HEK293 (cell line): ENCODE results near the gene GNB1L.

Source experiments
- BCL6B ChIP-seq: fragments of 450-650 bp; formaldehyde crosslinking; IDR thresholded peaks from 2 replicates; pipeline ENCODE4 v1.5.1; 2017; ENCODE audit warnings: missing biosample characterization, missing genetic modification characterization
- GLI2 ChIP-seq: fragments of 450-650 bp; formaldehyde crosslinking; IDR thresholded peaks from 2 replicates; pipeline ENCODE4; 2017; ENCODE audit warnings: missing biosample characterization, missing genetic modification characterization, low read depth, borderline replicate concordance
- HIC1 ChIP-seq: fragments of 450-650 bp; formaldehyde crosslinking; IDR thresholded peaks from 2 replicates; pipeline ENCODE4 v1.5.1; 2016; ENCODE audit warnings: missing biosample characterization, missing genetic modification characterization
- MYNN ChIP-seq: fragments of 450-650 bp; formaldehyde crosslinking; IDR thresholded peaks from 2 replicates; pipeline ENCODE4 v1.5.1; 2016; ENCODE audit warnings: missing biosample characterization, missing genetic modification characterization, borderline replicate concordance
- MZF1 ChIP-seq: fragments of 450-650 bp; formaldehyde crosslinking; IDR thresholded peaks from 2 replicates; pipeline ENCODE4 v1.5.1; 2017; ENCODE audit warnings: missing biosample characterization, missing genetic modification characterization, borderline replicate concordance
- ZBTB1 ChIP-seq: fragments of 450-650 bp; formaldehyde crosslinking; IDR thresholded peaks from 2 replicates; pipeline ENCODE4 v1.5.1; 2016; ENCODE audit warnings: missing biosample characterization, missing genetic modification characterization
- ZBTB21 ChIP-seq: fragments of 450-650 bp; formaldehyde crosslinking; IDR thresholded peaks from 2 replicates; pipeline ENCODE4 v1.5.1; 2017; ENCODE audit warnings: missing biosample characterization, missing genetic modification characterization
- ZIC2 ChIP-seq: fragments of 450-650 bp; formaldehyde crosslinking; IDR thresholded peaks from 2 replicates; pipeline ENCODE4 v1.5.1; 2016; ENCODE audit warnings: missing biosample characterization, missing genetic modification characterization
- ZNF175 ChIP-seq: fragments of 450-650 bp; formaldehyde crosslinking; IDR thresholded peaks from 2 replicates; pipeline ENCODE4 v1.5.1; 2016; ENCODE audit warnings: missing biosample characterization, missing genetic modification characterization
- ZNF239 ChIP-seq: fragments of 450-650 bp; formaldehyde crosslinking; IDR thresholded peaks from 2 replicates; pipeline ENCODE4 v1.5.1; 2016; ENCODE audit warnings: missing biosample characterization, missing genetic modification characterization
- ZNF280D ChIP-seq: fragments of 450-650 bp; formaldehyde crosslinking; IDR thresholded peaks from 2 replicates; pipeline ENCODE4 v1.5.1; 2016; ENCODE audit warnings: missing biosample characterization, missing genetic modification characterization
- ZNF394 ChIP-seq: fragments of 450-650 bp; formaldehyde crosslinking; IDR thresholded peaks from 2 replicates; pipeline ENCODE4 v1.5.1; 2016; ENCODE audit warnings: missing biosample characterization, missing genetic modification characterization, mild to moderate bottlenecking, moderate library complexity, borderline replicate concordance
- ZNF501 ChIP-seq: fragments of 450-650 bp; formaldehyde crosslinking; IDR thresholded peaks from 2 replicates; pipeline ENCODE4 v1.5.1; 2016; ENCODE audit warnings: missing biosample characterization, missing genetic modification characterization
- ZNF514 ChIP-seq: fragments of 450-650 bp; formaldehyde crosslinking; IDR thresholded peaks from 2 replicates; pipeline ENCODE4 v1.5.1; 2016; ENCODE audit warnings: missing biosample characterization, missing genetic modification characterization
- ZNF544 ChIP-seq: fragments of 450-650 bp; formaldehyde crosslinking; IDR thresholded peaks from 2 replicates; pipeline ENCODE4 v1.5.0; 2017; ENCODE audit warnings: missing biosample characterization, missing genetic modification characterization
- ZNF555 ChIP-seq: fragments of 450-650 bp; formaldehyde crosslinking; conservative IDR thresholded peaks from 2 replicates; pipeline ENCODE4 v1.5.1; 2017; ENCODE audit warnings: missing biosample characterization, mild to moderate bottlenecking, missing genetic modification characterization, inconsistent platforms
- ZNF660 ChIP-seq: fragments of 450-650 bp; IDR thresholded peaks from 2 replicates; pipeline ENCODE4 v1.5.1; 2018; ENCODE audit warnings: missing biosample characterization, mild to moderate bottlenecking, missing genetic modification characterization
- ZNF792 ChIP-seq: fragments of 450-650 bp; formaldehyde crosslinking; IDR thresholded peaks from 2 replicates; pipeline ENCODE4 v1.5.1; 2016; ENCODE audit warnings: missing biosample characterization, missing genetic modification characterization
- ZSCAN16 ChIP-seq: fragments of 450-650 bp; formaldehyde crosslinking; IDR thresholded peaks from 2 replicates; pipeline ENCODE4 v1.5.1; 2016; ENCODE audit warnings: missing biosample characterization, missing genetic modification characterization
- ZSCAN5A ChIP-seq: fragments of 450-650 bp; formaldehyde crosslinking; IDR thresholded peaks from 2 replicates; pipeline ENCODE4 v1.5.1; 2016; ENCODE audit warnings: missing biosample characterization, missing genetic modification characterization
- TF ChIP-seq, protein P1 (sequence below): fragments of 450-650 bp; formaldehyde crosslinking; conservative IDR thresholded peaks from 2 replicates; pipeline ENCODE4 v1.5.1; 2016; ENCODE audit warnings: low read depth, missing biosample characterization, missing genetic modification characterization
- TF ChIP-seq, protein P2 (sequence below): fragments of 450-650 bp; formaldehyde crosslinking; IDR thresholded peaks from 2 replicates; pipeline ENCODE4 v1.5.1; 2017; ENCODE audit warnings: missing biosample characterization, missing genetic modification characterization
- TF ChIP-seq, protein P3 (sequence below): fragments of 450-650 bp; formaldehyde crosslinking; IDR thresholded peaks from 2 replicates; pipeline ENCODE4 v1.5.1; 2016; ENCODE audit warnings: missing biosample characterization, missing genetic modification characterization

GNB1L gene

GRCh38 chr22:19806213-19807160 is 48.2 kb downstream of the GNB1L start (continued):
- TF ChIP-seq, protein P1, sequence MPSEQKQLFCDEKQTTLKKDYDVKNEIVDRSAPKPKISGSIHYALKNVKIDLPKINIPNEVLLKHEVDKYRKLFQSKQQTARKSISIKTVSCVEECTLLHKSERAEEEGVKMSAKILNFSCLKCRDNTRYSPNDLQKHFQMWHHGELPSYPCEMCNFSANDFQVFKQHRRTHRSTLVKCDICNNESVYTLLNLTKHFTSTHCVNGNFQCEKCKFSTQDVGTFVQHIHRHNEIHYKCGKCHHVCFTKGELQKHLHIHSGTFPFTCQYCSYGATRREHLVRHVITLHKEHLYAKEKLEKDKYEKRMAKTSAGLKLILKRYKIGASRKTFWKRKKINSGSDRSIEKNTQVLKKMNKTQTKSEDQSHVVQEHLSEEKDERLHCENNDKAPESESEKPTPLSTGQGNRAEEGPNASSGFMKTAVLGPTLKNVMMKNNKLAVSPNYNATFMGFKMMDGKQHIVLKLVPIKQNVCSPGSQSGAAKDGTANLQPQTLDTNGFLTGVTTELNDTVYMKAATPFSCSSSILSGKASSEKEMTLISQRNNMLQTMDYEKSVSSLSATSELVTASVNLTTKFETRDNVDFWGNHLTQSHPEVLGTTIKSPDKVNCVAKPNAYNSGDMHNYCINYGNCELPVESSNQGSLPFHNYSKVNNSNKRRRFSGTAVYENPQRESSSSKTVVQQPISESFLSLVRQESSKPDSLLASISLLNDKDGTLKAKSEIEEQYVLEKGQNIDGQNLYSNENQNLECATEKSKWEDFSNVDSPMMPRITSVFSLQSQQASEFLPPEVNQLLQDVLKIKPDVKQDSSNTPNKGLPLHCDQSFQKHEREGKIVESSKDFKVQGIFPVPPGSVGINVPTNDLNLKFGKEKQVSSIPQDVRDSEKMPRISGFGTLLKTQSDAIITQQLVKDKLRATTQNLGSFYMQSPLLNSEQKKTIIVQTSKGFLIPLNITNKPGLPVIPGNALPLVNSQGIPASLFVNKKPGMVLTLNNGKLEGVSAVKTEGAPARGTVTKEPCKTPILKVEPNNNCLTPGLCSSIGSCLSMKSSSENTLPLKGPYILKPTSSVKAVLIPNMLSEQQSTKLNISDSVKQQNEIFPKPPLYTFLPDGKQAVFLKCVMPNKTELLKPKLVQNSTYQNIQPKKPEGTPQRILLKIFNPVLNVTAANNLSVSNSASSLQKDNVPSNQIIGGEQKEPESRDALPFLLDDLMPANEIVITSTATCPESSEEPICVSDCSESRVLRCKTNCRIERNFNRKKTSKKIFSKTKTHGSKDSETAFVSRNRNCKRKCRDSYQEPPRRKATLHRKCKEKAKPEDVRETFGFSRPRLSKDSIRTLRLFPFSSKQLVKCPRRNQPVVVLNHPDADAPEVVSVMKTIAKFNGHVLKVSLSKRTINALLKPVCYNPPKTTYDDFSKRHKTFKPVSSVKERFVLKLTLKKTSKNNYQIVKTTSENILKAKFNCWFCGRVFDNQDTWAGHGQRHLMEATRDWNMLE, result no peak
- TF ChIP-seq, protein P2, sequence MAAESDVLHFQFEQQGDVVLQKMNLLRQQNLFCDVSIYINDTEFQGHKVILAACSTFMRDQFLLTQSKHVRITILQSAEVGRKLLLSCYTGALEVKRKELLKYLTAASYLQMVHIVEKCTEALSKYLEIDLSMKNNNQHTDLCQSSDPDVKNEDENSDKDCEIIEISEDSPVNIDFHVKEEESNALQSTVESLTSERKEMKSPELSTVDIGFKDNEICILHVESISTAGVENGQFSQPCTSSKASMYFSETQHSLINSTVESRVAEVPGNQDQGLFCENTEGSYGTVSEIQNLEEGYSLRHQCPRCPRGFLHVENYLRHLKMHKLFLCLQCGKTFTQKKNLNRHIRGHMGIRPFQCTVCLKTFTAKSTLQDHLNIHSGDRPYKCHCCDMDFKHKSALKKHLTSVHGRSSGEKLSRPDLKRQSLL (tag by site-specific recombination), result no peak
- no peak for TF ChIP-seq GLI2 (tag by site-specific recombination)
- peak; percentile 10; the same call in 1 of the 2 replicates for TF ChIP-seq ZIC2
- no peak for TF ChIP-seq ZNF394
- no peak for TF ChIP-seq BCL6B (tag by site-specific recombination)
- TF ChIP-seq ZBTB1 (tag by site-specific recombination), result no peak
- peak; percentile 96 for TF ChIP-seq HIC1
- TF ChIP-seq ZNF501, result no peak
- TF ChIP-seq ZSCAN5A (tag by site-specific recombination), result no peak
- no peak for TF ChIP-seq ZNF555 (tag by site-specific recombination)
- TF ChIP-seq ZNF792, result no peak
- TF ChIP-seq ZBTB21 (tag by site-specific recombination), result no peak
- no peak for TF ChIP-seq ZNF514 (tag by site-specific recombination)
- TF ChIP-seq ZSCAN16 (tag by site-specific recombination), result no peak
- TF ChIP-seq, protein P3, sequence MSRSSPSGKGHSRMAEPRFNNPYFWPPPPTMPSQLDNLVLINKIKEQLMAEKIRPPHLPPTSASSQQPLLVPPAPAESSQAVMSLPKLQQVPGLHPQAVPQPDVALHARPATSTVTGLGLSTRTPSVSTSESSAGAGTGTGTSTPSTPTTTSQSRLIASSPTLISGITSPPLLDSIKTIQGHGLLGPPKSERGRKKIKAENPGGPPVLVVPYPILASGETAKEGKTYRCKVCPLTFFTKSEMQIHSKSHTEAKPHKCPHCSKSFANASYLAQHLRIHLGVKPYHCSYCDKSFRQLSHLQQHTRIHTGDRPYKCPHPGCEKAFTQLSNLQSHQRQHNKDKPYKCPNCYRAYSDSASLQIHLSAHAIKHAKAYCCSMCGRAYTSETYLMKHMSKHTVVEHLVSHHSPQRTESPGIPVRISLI, result no peak
- TF ChIP-seq ZNF175, result no peak
- TF ChIP-seq ZNF280D (tag by site-specific recombination), result no peak
- TF ChIP-seq ZNF660 (tag by site-specific recombination), result no peak
- no peak for TF ChIP-seq ZNF239 (tag by site-specific recombination)
- no peak for TF ChIP-seq MZF1 (tag by site-specific recombination)
- peak; percentile 94 for TF ChIP-seq MYNN
- no peak for TF ChIP-seq ZNF544 (tag by site-specific recombination)
